HCT116 (cell line): Measurements from ENCODE around the gene IZUMO1. TPM values are rescaled to one million over a fixed set of nuclear protein-coding genes. Genes with fewer than 3 reads are reported as not detected.

Experiments
- ATAC-seq: fragments of 200-7000 bp; cut with Tn5 transposase; 2 replicates; pipeline ENCODE4 v1.9.1; 2020; ENCODE audit warnings: mild to moderate bottlenecking, moderate library complexity
- BruUV-seq: library from RNA; stranded (reverse); fragments of 400-500 nt; replicated peaks from 2 replicates; lab custom pipeline; 2021; lab: Mats Ljungman, UMichigan
- CTCF ChIA-PET: fragments of 300-600 bp; sonication (Branson Sonifier 250); formaldehyde crosslinking; loops from one replicate; lab custom pipeline; 2021; ENCODE audit warnings: antibody characterized with exemption; lab: Charles Lee
- POLR2A ChIA-PET: fragments of 300-600, 350-600 bp; sonication (Branson Sonifier 250); formaldehyde crosslinking; loops from one replicate; lab custom pipeline; 2021; ENCODE audit warnings: antibody characterized with exemption; lab: Charles Lee
- RAD21 ChIA-PET, 2 experiments: fragments of 300-600 bp; sonication (Branson Sonifier 250); formaldehyde crosslinking; loops; one replicate each; lab custom pipeline; 2023; ENCODE audit warnings: low total read pairs in 2 of 2; ENCODE audit not compliant: uncharacterized antibody in 2 of 2, unreplicated experiment in 2 of 2, low non-redundant PET in 1 of 2; lab: Charles Lee
- DNase-seq: peaks from one replicate; pipeline ENCODE4 v3.0.0-alpha.2; 2010; ENCODE audit warnings: low read depth, low spot score
- H2AFZ ChIP-seq: fragments of 200-600 bp; shearing (Covaris generic), sonication (generic); 2 replicates; pipeline ENCODE4 v1.6.1; 2017; ENCODE audit warnings: low read depth, mixed run types, mixed read lengths, antibody characterized with exemption, low read length; ENCODE audit not compliant: poor library complexity, severe bottlenecking
- H3K27ac ChIP-seq: 2 replicates; pipeline ENCODE4 v1.5.1; 2012; ENCODE audit warnings: low read depth, low read length
- H3K27me3 ChIP-seq: fragments of 200-600 bp; sonication (generic); 2 replicates; pipeline ENCODE4 v1.6.1; 2016; ENCODE audit warnings: mixed run types, low read length, mixed read lengths; ENCODE audit not compliant: insufficient read depth
- H3K36me3 ChIP-seq, 2 experiments: fragments of 200-500 bp in 1 of 2; fragments of 200-600 bp in 1 of 2; sonication (Bioruptor generic) in 1 of 2; sonication (generic) in 1 of 2; 2 replicates each; pipeline versions ENCODE4 v1.5.1 to v1.6.1; 2014 to 2016; ENCODE audit warnings: low read length in 2 of 2, inconsistent platforms in 1 of 2, mixed read lengths in 1 of 2, mixed run types in 1 of 2; ENCODE audit not compliant: insufficient read depth in 2 of 2, control insufficient read depth in 1 of 2
- H3K4me1 ChIP-seq, 2 experiments: fragments of 200-600 bp in 1 of 2; sonication (generic) in 1 of 2; 2 replicates each; pipeline versions ENCODE4 v1.5.1 to v1.6.1; 2012 to 2017; ENCODE audit warnings: low read length in 2 of 2, inconsistent platforms in 1 of 2, mild to moderate bottlenecking in 1 of 2, mixed read lengths in 1 of 2, mixed run types in 1 of 2, moderate library complexity in 1 of 2; ENCODE audit not compliant: insufficient read depth in 2 of 2, control insufficient read depth in 1 of 2
- H3K4me2 ChIP-seq: fragments of 200-600 bp; sonication (generic); 2 replicates; pipeline ENCODE4 v1.6.1; 2017; ENCODE audit warnings: mixed run types, low read length, mixed read lengths
- H3K4me3 ChIP-seq, 2 experiments: fragments of 200-600 bp in 1 of 2; sonication (generic) in 1 of 2; replicated peaks in 1 of 2; 2 replicates each; pipeline ENCODE4 v1.5.1; 2011 to 2016; ENCODE audit warnings: low read length in 2 of 2, control low read depth in 1 of 2, low read depth in 1 of 2, mild to moderate bottlenecking in 1 of 2, mixed read lengths in 1 of 2, mixed run types in 1 of 2
- H3K79me2 ChIP-seq: fragments of 200-600 bp; sonication (generic); 2 replicates; pipeline ENCODE4 v1.6.1; 2017; ENCODE audit warnings: mild to moderate bottlenecking, mixed run types, low read length, moderate library complexity, mixed read lengths; ENCODE audit not compliant: insufficient read depth
- H3K9ac ChIP-seq: fragments of 200-600 bp; sonication (generic); 2 replicates; pipeline ENCODE4 v1.6.1; 2016; ENCODE audit warnings: low read length, mixed read lengths
- H3K9me2 ChIP-seq: fragments of 200-600 bp; sonication (generic), shearing (Covaris generic); 2 replicates; pipeline ENCODE4 v1.6.1; 2017; ENCODE audit warnings: mixed run types, mild to moderate bottlenecking, moderate library complexity; ENCODE audit not compliant: insufficient read depth
- H3K9me3 ChIP-seq, 2 experiments: fragments of 200-500 bp in 1 of 2; fragments of 200-600 bp in 1 of 2; sonication (Bioruptor generic) in 1 of 2; sonication (generic) in 1 of 2; 2 replicates each; pipeline ENCODE4 v1.6.1; 2014 to 2017; ENCODE audit warnings: low read length in 2 of 2, mixed read lengths in 2 of 2, inconsistent platforms in 1 of 2, low read depth in 1 of 2, mild to moderate bottlenecking in 1 of 2, mixed run types in 1 of 2, moderate library complexity in 1 of 2; ENCODE audit not compliant: control insufficient read depth in 1 of 2, insufficient read depth in 1 of 2
- H4K20me1 ChIP-seq: fragments of 200-600 bp; sonication (generic), shearing (Covaris generic); 2 replicates; pipeline ENCODE4 v1.6.1; 2017; ENCODE audit warnings: mixed run types, mild to moderate bottlenecking, moderate library complexity; ENCODE audit not compliant: insufficient read depth
- CEBPB ChIP-seq: IDR thresholded peaks from 2 replicates; pipeline ENCODE4 v1.6.1; 2012; ENCODE audit warnings: low read depth
- EGR1 ChIP-seq: IDR thresholded peaks from 2 replicates; pipeline ENCODE4 v1.6.1; 2012; ENCODE audit warnings: low read depth
- ELF1 ChIP-seq: IDR thresholded peaks from 2 replicates; pipeline ENCODE4 v1.6.1; 2012; ENCODE audit warnings: low read depth, borderline replicate concordance
- JUND ChIP-seq: IDR thresholded peaks from 2 replicates; pipeline ENCODE4 v1.6.1; 2012
- POLR2AphosphoS5 ChIP-seq: IDR thresholded peaks from 2 replicates; pipeline ENCODE4 v1.6.1; 2011; ENCODE audit warnings: mild to moderate bottlenecking, low read depth, low read length, moderate library complexity
- RAD21 ChIP-seq: IDR thresholded peaks from 2 replicates; pipeline ENCODE4 v1.6.1; 2012; ENCODE audit warnings: low read depth, mild to moderate bottlenecking
- SP1 ChIP-seq: IDR thresholded peaks from 2 replicates; pipeline ENCODE4 v1.6.1; 2012; ENCODE audit warnings: low read depth
- intact Hi-C: fragments of 100-400 bp; cut with micrococcal nuclease; formaldehyde crosslinking; loops from 2 replicates; pipeline ENCODE4 v1.10.0; 2022
- total RNA-seq: library from RNA; stranded (reverse); gene quantifications from one replicate; pipeline ENCODE4 v1.2.1, GENCODE V29; 2021; ENCODE audit not compliant: unreplicated experiment
- TF ChIP-seq, protein P1 (sequence below): IDR thresholded peaks from 2 replicates; pipeline ENCODE4 v1.6.1; 2012

Gene IZUMO1
- total RNA-seq, 1 experiment from 2014 or later, result 1.7 TPM

DNA sequence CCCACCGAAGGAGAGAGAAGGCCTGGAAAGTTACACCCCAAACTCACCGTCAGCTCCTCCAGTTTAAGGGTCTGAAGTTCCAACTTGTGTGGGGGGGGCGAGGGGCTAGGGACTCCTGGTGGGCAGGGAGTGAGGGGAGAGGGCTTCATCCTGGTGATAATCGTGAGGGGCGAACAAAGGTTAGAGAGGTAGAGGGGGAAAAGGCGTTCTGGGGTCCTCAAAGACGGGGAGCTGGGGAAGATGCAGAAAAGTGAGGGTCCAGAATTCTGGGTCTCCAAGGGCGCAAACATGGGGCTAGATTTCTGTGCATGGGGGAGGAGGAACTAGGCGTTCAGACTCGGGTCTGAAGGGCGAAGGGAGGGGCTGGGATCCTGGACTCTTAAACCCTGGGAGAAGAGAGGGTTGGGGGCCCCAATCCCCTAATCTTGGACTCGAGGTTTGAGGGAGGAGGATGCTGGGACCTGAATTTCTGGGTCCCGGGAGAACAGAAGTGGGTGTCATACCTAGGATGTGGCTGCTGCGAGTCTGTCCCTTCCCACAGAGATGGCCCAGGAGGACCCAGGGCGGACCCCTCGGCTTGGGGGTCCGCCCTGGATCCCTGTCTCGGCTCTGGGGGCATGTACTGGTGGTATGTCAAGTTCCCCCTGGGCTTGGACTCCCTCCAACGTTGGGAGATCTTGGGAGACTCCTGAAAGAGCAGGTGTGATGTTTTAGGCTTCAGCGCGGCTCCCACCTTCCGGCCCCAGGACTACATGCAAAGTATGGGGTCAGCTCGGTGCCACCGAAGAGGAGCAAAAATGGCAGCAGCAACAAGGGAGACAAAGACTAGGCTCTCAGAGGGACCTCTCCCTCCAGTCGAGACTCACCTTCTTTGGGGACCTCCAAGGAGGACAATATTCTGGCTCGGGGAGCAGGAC is 31.7 kb downstream of the IZUMO1 start:
- Histone ChIP-seq H3K4me1 (peaks cover 8 to 32% of the 10 kb centered on the region in 2 experiments), H3K27me3 (no peaks in the 10 kb centered on the region), H3K4me3 (peak overlapping the region; percentile 73 to 88), H2AFZ (no peak overlapping the region), H3K9me3 (no peaks in the 10 kb centered on the region), H3K9me2 (no peaks in the 10 kb centered on the region), H3K79me2 (no peaks in the 10 kb centered on the region), H4K20me1 (no peaks in the 10 kb centered on the region), H3K4me2 (peak overlapping the region; percentile 94), H3K27ac (peak overlapping the region; percentile 77), H3K36me3 (no peaks in the 10 kb centered on the region), H3K9ac (peak overlapping the region; percentile 79)
- ChIA-PET CTCF (interaction anchor here (2.3 kb wide), 1 partner anchor 24 kb away, joined by 7 read pairs; no protein-coding TSS in a partner anchor), POLR2A (interaction anchor here (1.0 to 3.4 kb wide), 4 partner anchors 10 to 24 kb away, joined by 3 to 18 read pairs (median 9); partner anchors contain the start of gene FUT2), RAD21 (no interaction called here)
- BruUV-seq, result TSS peak; percentile 60
- DNase-seq (no peak), ATAC-seq (no peak)
- TF ChIP-seq ELF1 (no peak), JUND (no peak), RAD21 (no peak), CEBPB (no peak), POLR2AphosphoS5 (no peak), SP1 (no peak), EGR1 (no peak)
- TF ChIP-seq, protein P1, sequence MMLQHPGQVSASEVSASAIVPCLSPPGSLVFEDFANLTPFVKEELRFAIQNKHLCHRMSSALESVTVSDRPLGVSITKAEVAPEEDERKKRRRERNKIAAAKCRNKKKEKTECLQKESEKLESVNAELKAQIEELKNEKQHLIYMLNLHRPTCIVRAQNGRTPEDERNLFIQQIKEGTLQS, result no peak
- intact Hi-C loops, result loop anchor here (1.0 to 5.0 kb wide), 2 partner anchors 32 to 41 kb away; partner anchors contain the start of gene IZUMO1
